AG09309 (cell line): Measurements from ENCODE around the gene CPXM1.

Experiments
- DNase-seq: peaks from one replicate; pipeline ENCODE4 v3.0.0-alpha.2; 2010; ENCODE audit warnings: low read depth
- H3K4me3 ChIP-seq: 2 replicates; pipeline ENCODE4 v1.5.1; 2011; ENCODE audit warnings: mild to moderate bottlenecking, low read depth, low read length, moderate library complexity; ENCODE audit not compliant: control insufficient read depth
- TF ChIP-seq, protein P1 (sequence below): IDR thresholded peaks from 2 replicates; pipeline ENCODE4 v1.5.1; 2011; ENCODE audit warnings: mild to moderate bottlenecking, low read depth, low read length, inconsistent platforms; ENCODE audit not compliant: insufficient read depth, control insufficient read depth; ENCODE audit errors: missing control alignments

CPXM1 gene

DNA sequence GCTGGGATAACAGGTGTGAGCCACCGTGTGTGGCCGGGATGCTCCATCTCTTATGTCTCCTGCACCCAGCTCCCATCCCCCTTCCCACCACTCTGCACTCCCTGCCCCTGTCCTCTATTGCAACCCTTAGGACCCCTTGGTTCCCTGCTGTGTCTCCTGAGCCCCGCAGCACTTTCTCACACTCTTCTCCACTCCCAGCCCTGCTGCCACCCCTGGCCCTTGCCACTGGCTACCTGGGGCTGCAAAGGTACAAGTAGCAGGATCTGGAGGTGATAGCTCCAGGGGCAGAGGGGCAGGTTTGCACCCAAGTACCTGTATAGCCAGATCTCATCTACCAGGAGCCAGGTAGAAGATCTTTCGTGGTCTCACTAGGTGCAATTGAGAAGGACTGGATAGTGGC, 6.6 kb upstream of the CPXM1 start:
- H3K4me3 ChIP-seq: no peak overlapping the region
- TF ChIP-seq, protein P1, sequence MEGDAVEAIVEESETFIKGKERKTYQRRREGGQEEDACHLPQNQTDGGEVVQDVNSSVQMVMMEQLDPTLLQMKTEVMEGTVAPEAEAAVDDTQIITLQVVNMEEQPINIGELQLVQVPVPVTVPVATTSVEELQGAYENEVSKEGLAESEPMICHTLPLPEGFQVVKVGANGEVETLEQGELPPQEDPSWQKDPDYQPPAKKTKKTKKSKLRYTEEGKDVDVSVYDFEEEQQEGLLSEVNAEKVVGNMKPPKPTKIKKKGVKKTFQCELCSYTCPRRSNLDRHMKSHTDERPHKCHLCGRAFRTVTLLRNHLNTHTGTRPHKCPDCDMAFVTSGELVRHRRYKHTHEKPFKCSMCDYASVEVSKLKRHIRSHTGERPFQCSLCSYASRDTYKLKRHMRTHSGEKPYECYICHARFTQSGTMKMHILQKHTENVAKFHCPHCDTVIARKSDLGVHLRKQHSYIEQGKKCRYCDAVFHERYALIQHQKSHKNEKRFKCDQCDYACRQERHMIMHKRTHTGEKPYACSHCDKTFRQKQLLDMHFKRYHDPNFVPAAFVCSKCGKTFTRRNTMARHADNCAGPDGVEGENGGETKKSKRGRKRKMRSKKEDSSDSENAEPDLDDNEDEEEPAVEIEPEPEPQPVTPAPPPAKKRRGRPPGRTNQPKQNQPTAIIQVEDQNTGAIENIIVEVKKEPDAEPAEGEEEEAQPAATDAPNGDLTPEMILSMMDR: no peak
- DNase-seq: no peak

DNA sequence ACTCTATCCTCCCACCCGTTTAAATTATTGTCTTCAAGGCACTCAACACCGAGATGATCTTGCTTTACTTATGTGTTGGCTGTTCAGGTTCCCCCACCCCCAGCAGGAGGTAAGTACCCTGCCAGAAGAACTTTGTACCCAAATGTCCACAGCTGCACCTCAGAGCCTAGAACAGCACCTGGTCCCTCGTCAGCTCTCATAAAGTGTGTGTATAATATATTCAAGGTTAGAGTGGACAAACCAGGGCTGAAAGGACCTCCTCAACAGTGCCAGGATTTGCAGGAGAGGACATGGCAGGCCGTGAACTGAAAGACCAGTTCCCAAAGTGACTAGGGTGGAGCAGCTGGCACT, 5.9 kb upstream of the CPXM1 start:
- DNase-seq: no peak
- H3K4me3 ChIP-seq: no peak overlapping the region
- TF ChIP-seq, protein P1: no peak

DNA sequence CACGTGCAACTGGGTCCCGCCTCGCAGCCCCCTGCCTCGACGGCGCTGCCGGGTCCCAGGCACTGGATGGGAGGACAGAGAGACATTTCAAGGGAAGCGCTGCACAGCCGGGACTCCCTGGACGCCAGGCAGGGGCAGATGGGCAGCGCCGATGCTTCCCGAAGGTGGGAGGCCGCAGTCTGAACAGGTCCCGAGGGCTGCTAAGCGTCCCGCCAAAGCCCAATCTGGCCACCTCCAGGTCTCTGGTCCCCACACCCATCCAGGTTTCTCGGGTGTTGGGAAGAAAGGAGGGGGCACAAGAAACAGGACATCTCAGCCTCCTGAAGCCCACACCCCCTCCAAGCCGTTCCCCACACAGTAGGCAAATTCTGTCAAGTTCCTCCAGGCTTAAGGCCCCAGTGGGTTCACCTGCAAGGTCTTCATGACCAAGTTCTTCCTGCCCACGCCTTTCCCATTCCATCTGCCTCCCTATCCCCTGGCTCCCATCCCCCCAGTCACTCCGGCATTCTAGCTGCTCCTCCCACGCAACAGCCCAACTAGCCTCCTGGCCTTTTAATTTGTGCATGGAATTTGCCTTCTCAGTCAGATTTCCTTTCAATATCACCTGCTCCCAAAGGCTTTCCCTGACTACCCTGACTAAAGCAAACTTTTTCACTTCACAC, 5.4 kb upstream of the CPXM1 start:
- no peak overlapping the region for H3K4me3 ChIP-seq
- no peak for DNase-seq
- TF ChIP-seq, protein P1: no peak

DNA sequence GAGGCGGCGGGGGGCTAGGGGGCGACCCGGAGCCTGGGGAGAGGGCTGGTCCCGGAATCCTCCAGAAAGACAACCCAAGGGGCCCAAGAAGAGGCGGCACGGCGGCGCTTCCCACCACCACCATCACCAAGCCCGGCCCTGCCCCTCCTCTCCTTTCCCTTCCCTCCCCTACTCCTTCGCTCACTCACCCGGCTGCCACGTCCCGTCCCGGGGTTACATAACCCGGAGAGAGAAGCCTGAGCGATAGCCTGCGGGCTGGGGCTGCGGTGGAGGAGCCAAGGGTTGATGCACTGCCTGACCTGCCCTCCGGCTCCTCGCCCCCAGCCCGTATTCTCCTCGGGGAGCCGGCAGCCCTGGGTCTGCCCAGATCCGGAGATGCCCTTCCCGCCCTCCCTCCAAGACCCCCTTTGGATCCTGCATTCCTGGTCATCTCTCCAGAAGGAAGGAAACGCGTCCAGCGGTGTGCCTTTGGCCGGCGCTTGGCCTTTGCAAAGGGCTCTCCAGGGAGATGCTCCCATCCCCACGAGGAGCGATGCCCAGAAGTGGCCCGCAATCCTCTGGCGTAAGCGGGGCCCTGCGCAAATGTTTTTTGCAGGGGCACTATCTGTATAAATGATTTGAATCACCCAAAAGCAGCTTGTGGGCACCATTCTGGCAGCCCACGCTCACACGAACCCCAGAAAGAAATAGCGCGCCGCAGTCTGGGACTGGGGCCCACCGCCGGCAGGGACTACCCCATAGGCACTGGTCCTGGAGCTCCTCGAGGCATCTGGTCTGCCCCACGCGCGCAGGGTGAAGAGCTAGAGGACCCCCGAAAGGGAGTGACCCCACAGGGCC, 4.6 kb upstream of the CPXM1 start:
- no peak for DNase-seq
- TF ChIP-seq, protein P1: no peak
- no peak overlapping the region for H3K4me3 ChIP-seq

DNA sequence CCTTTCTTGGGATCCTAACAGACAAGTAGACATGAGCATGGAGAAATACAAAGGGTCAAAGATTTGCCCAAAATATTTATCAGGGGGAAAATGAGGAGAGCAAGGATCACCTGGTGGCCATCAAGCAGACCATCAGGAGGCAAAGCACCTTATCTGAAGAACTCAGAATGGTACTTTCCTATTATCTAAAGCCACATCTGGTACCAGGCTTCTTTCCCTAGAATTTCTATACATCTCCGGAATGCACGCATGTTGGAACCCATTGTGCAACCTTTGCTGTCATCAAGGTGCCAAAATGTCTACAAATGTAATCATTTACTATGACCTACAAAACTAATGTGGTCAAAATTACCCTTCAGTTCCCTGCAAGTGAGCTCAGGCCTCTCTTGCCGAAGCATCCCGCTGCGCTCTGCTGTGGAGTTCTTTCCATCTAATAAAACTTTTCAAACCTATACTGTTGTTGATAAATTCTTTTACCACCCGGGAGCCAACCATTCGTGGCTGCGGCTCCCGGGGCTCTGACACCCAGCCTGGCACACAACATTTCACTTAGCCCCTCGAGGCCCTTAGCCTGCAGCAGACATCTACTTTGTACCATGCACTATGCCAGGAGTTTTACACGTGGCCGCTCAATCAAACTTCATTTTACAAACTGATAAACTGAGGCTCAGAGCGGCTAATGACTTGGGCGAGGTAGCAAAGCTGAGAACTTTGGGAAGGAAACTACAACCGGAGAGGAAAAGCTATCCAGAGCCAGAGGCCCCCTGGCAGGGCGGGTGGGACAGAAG, 3.8 kb upstream of the CPXM1 start:
- TF ChIP-seq, protein P1: no peak
- DNase-seq: no peak
- H3K4me3 ChIP-seq: no peak overlapping the region

DNA sequence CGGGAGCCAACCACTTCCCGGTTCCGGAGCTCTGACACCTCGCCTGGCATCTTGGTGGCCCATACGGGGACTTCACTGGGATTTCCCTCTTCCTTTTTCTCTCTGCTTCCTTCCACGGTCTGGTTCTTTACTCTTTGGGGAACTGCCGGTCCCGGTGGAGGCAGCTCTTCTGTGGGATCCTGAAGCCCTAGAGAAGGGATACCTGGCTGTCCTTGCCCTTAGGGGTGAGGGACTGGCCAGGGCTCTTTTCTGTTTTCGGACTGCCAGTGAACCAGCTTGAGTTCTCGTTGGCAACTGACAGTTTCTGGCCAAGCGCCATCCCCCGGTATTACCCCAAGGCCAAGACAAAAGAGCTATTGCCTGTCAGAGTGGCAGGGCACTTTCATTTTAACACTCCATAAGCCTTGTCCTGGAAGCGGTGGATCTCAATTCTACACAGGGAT, 880 bp upstream of the CPXM1 start:
- TF ChIP-seq, protein P1: no peak
- no peak for DNase-seq
- no peak overlapping the region for H3K4me3 ChIP-seq
